Panc1 (cell line): ENCODE data around the gene FPR1.

Experiments
- POLR2AphosphoS5 ChIP-seq: IDR thresholded peaks from 2 replicates; pipeline ENCODE4 v1.6.1; 2012; ENCODE audit warnings: mild to moderate bottlenecking, low read depth, low read length, moderate library complexity
- REST ChIP-seq, 2 experiments: IDR thresholded peaks; 2 replicates each; pipeline ENCODE4 v1.6.1; 2011 to 2012; ENCODE audit warnings: low read depth in 2 of 2, control low read depth in 1 of 2, low read length in 1 of 2, mild to moderate bottlenecking in 1 of 2, moderate library complexity in 1 of 2; ENCODE audit not compliant: insufficient read depth in 1 of 2
- SIN3A ChIP-seq: IDR thresholded peaks from 2 replicates; pipeline ENCODE4 v1.6.1; 2012; ENCODE audit warnings: low read depth, mild to moderate bottlenecking, low read length, moderate library complexity, borderline replicate concordance; ENCODE audit not compliant: insufficient read depth
- TCF7L2 ChIP-seq: IDR thresholded peaks from 2 replicates; pipeline ENCODE4 v1.6.1; 2011; ENCODE audit warnings: mild to moderate bottlenecking, low read depth, low read length, inconsistent platforms
- TF ChIP-seq, protein P1 (sequence below): fragments of 450-650 bp; IDR thresholded peaks from 2 replicates; pipeline ENCODE4 v1.5.1; 2017; ENCODE audit warnings: mild to moderate bottlenecking

GRCh38 chr19:51754109-51754508 is 2.4 kb upstream of the FPR1 start:
- TF ChIP-seq, protein P1, sequence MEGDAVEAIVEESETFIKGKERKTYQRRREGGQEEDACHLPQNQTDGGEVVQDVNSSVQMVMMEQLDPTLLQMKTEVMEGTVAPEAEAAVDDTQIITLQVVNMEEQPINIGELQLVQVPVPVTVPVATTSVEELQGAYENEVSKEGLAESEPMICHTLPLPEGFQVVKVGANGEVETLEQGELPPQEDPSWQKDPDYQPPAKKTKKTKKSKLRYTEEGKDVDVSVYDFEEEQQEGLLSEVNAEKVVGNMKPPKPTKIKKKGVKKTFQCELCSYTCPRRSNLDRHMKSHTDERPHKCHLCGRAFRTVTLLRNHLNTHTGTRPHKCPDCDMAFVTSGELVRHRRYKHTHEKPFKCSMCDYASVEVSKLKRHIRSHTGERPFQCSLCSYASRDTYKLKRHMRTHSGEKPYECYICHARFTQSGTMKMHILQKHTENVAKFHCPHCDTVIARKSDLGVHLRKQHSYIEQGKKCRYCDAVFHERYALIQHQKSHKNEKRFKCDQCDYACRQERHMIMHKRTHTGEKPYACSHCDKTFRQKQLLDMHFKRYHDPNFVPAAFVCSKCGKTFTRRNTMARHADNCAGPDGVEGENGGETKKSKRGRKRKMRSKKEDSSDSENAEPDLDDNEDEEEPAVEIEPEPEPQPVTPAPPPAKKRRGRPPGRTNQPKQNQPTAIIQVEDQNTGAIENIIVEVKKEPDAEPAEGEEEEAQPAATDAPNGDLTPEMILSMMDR, result no peak
- TF ChIP-seq REST (IDR thresholded peaks at IDR 0.05; ENCODE audit: insufficient read depth in 1 of 2, low read depth in 2 of 2, low read length in 1 of 2), result no peak
- TF ChIP-seq TCF7L2, result no peak
- TF ChIP-seq POLR2AphosphoS5, result no peak
- no peak for TF ChIP-seq SIN3A
